GM04503 (cell line): ENCODE measurements around the gene OR8B12.

Experiments
- DNase-seq: peaks from one replicate; pipeline ENCODE4 v3.0.0-alpha.2; 2012; ENCODE audit warnings: low read depth

OR8B12 gene

DNA sequence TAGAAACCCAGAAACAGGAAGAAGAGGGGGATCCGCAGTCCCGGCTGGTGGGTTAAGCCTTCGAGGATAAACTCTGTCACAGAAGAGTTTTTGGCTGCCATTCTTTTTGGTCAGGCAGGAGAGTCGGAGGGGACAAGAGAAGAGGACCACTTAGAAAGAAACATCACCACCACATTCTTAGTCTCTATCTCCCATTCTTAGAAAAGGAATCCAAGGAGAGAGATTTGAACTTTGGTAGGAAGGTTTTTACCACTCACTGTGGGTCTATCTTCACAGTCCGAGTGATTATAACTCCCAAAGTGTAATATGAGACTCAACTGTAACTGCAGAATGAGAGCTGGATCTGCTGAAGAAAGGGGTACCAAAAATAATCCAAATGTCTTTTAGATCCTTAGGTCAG, at the start of gene OR8B12:
Gene OR8B12, minus strand, starts transcription at position 101 of the 400 bp plus-strand sequence. Its CDS starts 0 bp downstream, at position 101.
- DNase-seq = no peak

DNA sequence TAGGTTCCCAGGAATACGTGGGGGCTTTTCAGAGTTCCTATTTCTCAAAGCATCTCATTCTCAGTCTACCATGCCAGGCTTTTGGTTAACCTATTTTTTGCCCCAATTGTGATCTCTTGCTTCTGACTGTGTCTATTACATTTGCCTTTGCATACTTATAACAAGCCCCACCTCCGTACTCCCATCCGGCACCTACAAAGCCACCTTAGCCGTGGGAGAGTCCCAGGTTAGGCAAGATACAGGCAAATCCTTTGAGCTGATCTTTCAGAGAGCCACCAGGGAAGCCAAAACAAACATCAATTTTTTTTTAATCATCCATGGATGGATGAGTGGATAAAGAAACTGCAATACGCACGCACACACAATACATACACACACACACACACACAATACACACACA, 49.2 kb upstream of the OR8B12 start:
- no peak for DNase-seq

DNA sequence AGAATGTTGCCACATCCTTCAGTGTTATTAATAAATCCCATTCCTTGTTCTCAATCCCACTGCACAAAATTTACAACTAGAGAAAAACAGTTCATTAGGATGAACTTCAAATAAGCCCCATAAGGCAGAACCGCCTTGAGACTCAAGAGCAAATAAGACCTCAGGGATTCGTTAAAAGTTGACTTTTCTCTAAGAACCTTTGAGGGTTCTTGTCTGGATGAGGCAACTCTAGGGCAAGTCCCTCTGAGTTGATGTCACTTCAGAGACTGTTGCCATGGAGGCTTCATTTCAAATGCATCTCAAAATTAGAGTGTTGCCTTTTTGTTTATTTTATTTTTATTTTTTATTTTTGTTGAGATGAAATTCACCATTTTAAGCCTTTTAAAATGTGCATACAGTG, 48.0 kb upstream of the OR8B12 start:
- no peak for DNase-seq

- peak; percentile 9 for DNase-seq
These were observed 42.9 kb upstream of the OR8B12 start for GRCh38 chr11:124586238-124586860.

DNA sequence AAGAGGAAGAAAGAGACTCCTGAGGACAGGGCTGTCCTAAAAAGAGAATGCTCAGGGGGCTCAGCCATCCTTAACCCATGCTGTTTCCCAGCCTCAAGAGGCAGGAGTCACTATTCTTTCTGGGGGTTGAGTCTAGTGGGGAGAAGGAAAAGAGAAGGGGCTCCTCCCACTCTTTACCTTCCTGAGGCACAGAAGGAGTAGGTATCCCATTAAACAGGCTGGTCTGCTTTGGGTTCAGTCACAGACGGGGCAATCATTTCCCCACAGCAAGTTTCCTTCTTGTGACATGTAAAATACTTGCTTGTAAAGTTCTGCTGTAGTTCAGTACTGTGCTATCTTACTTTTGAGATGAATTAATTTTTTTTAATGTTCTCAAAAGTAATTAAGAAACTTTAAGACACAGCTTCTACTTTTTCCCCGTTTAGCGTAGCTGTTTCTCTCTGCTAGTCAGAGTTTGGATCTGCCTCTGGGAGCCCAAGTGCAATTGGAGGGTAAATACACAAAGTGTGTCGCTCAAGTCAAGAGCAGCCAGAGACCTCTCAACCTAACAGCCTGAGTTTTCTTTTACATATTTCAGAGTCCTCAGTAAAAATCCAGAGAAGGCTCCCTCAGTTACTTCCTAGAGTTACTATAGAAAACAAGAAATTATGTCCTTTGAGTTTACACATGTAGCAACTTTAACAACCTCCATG, 41.4 kb upstream of the OR8B12 start:
- no peak for DNase-seq

GRCh38 chr11:124583781-124584180, 40.3 kb upstream of the OR8B12 start:
- no peak for DNase-seq

GRCh38 chr11:124582565-124582964, 39.1 kb upstream of the OR8B12 start:
- DNase-seq = no peak

DNA sequence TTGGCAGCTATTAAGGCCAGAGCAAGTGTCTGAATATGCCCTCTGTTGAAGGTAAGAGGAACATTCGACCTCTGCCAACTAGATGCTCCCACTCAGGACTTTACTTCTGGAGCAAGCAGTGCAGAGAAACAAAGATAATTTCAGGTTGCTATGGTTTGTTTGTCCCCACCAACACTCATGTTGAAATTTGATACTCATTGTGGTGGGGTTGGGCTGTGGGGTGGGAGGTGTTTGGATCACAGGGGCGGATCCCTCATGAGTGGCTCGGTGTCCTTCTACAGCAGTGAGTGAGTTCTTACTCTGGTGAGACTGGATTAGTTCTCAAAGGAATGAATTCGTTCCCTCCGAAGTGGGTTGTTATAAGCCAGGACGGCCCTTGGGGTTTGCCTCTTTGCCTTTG, 38.4 kb upstream of the OR8B12 start:
- DNase-seq = no peak

DNA sequence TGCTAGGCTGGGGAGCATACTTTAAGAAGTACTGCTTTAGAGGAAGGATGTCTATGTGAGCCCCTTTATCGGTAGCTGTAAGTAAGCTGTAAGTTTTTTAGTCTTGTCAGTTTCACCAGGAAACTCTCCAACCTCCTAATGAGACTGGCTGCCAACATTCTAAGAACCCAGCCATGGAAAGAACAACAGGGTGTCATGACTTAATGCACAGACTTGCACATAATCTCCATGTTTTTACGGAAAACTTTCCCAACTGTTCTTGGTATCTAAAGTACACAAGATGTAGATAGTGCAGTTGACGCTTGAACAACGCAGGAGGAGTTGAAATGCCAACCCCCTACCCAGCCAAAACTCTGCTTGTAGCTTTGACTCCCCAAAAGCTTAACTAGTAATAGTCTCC, 35.3 kb upstream of the OR8B12 start:
- no peak for DNase-seq

- no peak for DNase-seq
These were observed 34.4 kb upstream of the OR8B12 start for GRCh38 chr11:124577716-124578427.

GRCh38 chr11:124570160-124570559, 26.7 kb upstream of the OR8B12 start:
- no peak for DNase-seq

DNA sequence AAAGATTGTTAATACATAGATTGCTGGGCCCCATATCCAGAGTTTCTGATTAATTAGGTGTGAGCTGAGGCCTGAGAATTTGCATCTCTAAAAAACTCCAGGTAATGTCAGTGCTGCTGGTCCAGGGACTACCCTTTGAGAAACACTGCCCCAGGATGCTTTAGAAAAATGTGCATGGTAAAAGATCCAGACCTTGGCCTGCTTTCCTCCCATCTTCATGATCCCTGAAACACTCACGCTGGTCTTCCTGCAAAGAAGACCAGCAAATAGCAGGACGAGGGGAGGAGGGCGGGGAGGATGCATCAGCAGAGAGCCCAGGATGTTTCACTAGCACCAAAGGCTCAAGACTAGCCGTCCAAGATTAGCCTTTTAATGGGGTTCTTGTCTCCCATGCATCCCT, 26.2 kb upstream of the OR8B12 start, which contains the start of gene OR8A1:
Gene OR8A1, plus strand, starts transcription at position 301 of the 400 bp plus-strand sequence. CDS start 123 bp downstream, outside the sequence.
- no peak for DNase-seq

DNA sequence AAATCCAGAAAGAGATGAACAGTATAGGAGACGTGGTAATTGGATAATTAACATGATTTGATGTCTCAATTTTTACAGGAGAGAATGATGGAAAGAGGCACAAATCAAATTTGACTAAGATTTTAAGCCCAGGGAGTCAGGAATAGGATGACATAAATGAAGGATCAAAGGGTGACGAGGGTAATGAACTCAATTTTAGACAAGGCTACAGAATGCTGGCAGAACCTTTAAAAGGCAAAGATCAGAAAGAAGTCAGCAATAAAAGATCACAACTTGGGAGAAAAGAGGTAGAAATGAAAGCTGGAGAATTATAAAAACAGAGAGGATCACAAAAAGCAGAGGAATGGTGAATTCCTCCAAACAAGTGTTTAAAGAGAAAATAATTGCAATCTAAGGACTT, 13.4 kb upstream of the OR8B12 start:
- no peak for DNase-seq

- no peak for DNase-seq
These were observed 8.5 kb upstream of the OR8B12 start for GRCh38 chr11:124551987-124552386.

DNA sequence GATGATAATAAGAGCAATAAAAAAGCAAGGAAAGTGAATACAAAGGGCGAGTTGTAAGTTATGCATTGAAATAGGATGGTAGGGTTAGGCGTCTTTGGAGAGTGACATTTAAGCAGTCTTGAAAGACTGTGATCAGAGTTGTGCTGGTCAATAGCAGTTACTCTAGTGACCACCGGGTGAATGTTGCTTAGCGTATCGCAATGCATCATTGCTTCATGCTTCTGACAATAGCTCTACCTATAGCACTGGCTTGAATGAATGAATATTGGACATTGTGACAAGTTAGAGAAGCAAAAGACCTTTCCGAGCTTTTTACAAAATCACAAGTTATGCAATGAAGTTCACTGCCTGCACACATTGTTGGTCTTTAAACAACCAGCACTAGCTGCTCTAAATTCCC, 7.7 kb upstream of the OR8B12 start:
- DNase-seq = no peak

GRCh38 chr11:124543145-124543544, 309 bp downstream of the OR8B12 start:
- no peak for DNase-seq

GRCh38 chr11:124541204-124541603, 2.2 kb downstream of the OR8B12 start:
- no peak for DNase-seq

DNA sequence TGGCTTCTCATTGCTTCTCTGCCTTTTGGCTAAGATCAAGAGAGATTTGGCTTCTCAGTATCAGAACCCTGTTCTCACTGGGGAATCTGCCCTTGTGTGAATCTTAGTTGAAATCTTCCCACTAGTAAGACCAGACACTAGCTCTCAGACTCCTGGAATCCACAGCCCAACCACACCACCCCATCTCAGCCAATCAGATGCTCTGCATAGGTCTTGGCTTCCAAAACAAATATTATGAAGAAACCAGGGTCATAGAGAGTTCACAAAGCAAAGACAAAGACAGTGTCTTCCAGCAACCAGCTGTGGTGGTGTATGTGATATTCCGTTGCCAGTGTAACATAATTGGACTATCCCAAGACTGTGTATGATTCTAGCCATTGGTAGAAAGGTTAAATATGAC, 5.4 kb downstream of the OR8B12 start:
- peak; percentile 8 for DNase-seq

GRCh38 chr11:124536520-124536919, 6.9 kb downstream of the OR8B12 start:
- DNase-seq = peak; percentile 0

GRCh38 chr11:124535552-124536232, 7.8 kb downstream of the OR8B12 start:
- no peak for DNase-seq

DNA sequence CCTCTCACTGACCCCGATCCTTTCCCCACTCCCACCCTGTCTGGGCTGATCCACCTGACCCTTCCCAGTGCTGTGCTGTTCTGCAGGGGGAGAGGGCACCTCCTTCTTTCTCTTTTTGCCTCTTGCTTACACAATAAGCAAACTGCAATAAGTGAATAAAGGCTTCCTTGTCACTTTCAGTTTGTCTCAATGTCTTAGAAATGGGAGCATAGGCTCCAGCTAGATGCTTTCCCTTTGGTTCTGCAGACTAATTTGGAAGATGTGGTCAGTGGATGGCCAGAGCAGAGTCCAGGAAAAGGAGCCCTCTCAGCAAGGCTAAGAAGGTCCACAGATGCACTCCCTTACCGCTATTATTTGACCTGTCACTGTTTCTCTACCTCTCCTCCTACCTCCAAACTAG, 9.4 kb downstream of the OR8B12 start:
- DNase-seq = no peak

GRCh38 chr11:124533626-124534025, 9.8 kb downstream of the OR8B12 start:
- no peak for DNase-seq

GRCh38 chr11:124520550-124520854, 23.0 kb downstream of the OR8B12 start:
- no peak for DNase-seq
